ENCODE data around the gene SCT.

SCT gene

GRCh38 chr11:611001-611996 lies 15.7 kb downstream of the SCT start:
- in situ Hi-C loops (cut with MboI; ENCODE audit: low sequenced_read_pairs) = no loop called here

DNA sequence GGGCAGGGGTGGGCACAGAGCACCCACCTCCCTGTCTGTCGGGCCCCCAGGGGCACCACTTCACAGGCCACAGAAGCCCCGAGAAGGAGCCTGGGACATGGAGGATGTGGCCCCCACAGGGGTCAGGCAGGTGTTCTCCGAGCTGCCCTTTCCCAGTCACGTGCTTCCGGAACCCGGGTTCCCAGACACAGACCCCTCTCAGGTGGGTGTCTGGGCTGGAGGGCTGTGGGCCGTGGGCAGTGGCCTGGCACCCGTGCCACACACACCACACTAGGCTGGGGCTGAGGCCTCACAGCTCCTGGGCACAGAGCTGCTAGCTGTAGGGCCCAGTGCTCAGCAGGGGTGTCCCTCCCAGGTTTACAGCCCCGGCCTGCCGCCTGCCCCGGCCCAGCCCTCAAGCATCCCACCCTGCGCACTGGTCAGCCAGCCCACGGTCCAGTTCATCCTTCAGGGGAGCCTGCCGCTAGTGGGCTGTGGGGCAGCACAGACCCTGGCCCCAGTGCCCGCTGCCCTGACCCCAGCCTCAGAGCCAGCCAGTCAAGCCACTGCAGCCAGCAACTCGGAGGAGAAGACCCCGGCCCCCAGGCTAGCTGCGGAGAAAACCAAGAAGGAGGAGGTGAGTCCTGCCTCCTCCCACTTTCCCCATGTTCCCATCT lies 16.7 kb downstream of the SCT start:
- in situ Hi-C loops (cut with MboI; ENCODE audit: low sequenced_read_pairs) = no loop called here

DNA sequence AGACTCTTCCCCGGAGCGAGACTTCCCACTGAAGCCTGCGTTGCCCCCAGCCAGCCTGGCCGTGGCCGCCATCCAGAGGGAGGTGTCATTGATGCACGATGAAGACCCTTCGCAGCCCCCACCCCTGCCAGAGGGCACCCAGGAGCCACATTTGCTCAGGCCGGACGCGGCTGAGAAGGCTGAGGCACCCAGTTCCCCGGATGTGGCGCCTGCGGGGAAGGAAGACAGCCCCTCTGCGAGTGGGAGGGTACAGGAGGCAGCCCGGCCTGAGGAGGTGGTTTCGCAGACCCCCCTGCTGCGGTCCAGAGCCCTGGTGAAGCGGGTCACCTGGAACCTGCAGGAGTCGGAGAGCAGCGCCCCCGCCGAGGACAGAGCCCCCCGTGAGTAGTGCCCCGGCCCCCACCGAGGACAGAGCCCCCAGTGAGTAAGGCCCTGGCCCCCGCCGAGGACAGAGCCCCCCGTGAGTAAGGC lies 17.6 kb downstream of the SCT start:
- in situ Hi-C loops (cut with MboI; ENCODE audit: low sequenced_read_pairs) = no loop called here

DNA sequence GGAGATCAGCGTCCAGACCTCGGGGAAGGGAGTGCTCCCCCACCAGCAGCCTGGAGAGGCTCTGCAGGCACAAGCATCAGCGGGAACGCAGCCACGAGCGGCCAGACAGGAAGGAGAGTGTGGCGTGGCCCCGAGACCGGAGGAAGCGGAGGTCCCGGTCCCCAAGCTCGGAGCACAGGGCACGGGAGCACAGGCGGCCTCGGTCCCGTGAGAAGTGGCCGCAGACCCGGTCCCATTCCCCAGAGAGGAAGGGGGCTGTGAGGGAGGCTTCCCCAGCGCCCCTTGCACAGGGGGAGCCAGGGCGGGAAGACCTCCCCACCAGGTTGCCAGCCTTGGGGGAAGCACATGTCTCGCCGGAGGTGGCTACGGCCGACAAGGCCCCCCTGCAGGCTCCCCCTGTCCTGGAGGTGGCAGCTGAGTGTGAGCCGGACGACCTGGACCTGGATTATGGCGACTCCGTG lies 18.2 kb downstream of the SCT start:
- in situ Hi-C loops (cut with MboI; ENCODE audit: low sequenced_read_pairs) = no loop called here

- in situ Hi-C loops (cut with MboI; ENCODE audit: low sequenced_read_pairs) = no loop called here
Measured at GRCh38 chr11:607971-608659, 18.9 kb downstream of the SCT start.

- in situ Hi-C loops (cut with MboI; ENCODE audit: low sequenced_read_pairs) = no loop called here
Measured at GRCh38 chr11:607020-607780, 19.8 kb downstream of the SCT start.

DNA sequence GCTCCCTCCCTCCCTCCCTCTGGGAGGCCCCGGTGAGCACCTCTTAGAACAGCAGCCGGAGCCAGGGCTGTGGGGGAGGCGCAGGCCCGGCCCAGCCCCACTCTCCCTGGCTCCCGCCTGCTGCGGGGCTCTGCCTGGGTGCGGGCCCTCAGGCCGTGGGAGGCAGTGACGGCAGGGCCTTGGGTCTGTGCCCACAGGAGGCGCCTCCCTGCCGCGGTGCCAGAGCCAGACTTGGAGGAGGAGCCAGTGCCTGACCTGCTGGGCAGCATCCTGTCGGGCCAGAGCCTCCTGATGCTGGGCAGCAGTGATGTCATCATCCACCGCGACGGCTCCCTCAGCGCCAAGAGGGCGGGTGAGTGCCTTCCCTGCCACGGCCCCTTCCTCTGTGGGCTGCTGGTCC lies 20.7 kb downstream of the SCT start:
- in situ Hi-C loops (cut with MboI; ENCODE audit: low sequenced_read_pairs) = no loop called here

DNA sequence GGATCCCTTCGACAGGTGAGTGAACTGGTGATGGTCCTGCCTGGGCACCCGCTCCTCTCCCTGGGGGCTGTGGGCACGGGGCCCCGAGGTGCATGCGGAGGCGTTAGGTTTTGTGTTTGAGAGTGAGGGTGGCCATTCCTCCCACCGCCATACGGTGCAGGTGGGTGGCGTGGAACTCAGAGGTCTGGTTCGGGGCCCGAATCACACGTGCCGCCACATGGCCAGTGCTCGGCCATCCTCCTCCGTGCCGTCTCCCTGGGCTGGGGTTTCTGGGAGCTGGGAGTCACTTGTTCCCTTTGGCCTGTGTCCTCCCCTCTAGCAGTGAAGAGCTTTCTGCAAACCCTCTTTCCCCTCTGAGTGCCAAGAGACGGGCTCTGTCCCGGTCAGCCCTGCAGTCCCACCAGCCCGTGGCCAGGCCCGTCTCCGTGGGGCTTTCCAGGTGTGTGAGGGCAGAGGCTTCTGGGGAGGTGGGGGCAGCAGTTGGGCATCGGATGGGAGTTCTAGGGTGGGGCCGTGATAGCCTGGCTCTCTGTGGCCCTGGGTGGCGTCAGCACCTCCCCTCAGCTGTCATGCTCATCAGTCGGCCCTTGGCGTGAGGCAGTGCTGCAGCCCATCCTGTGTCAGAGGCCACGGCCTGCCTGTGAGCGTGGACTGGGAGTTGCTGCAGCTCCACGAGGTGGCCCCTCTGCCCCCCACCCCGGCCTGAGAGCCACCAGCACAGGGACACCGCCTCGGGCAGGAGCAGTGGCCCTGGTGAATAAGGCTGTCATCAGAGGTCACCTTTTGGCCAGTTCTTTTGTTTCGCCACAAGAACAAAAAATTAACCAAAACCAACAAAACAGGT lies 21.5 kb downstream of the SCT start:
- in situ Hi-C loops (cut with MboI; ENCODE audit: low sequenced_read_pairs) = no loop called here

- in situ Hi-C loops (cut with MboI; ENCODE audit: low sequenced_read_pairs) = no loop called here
Measured at GRCh38 chr11:603154-603553, 23.8 kb downstream of the SCT start.

DNA sequence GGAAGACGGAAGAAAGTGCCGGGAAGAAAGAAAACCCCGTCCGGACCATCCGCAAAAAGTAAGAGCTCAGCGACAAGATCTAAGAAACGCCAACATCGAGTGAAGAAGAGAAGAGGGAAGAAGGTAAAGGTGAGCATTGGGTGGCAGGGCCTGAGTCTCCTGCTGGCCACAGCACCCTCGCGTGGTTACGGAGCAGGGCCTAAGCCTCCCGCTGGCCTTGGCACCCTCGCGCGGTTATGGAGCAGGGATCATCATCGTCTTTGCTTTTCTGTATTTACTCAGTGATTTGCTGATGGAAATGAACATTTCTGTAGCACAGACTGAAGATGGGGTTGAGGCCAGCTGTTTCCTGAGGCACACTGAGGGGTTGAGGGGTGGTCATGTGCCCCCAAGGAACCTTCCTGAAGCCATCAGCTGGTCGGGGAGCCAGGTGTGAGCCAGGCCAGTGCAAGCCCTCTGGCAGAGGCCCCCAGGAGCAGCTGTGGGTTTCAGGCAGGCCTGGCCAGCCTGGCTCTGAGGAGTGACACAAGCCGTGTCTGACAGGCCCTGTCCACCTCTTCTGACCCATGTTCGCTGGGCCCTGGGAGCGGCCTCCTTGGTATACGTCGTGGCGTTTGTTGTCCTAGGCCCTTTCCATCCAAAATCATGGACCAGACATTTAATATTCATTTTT lies 25.3 kb downstream of the SCT start:
- in situ Hi-C loops (cut with MboI; ENCODE audit: low sequenced_read_pairs) = no loop called here

- in situ Hi-C loops (cut with MboI; ENCODE audit: low sequenced_read_pairs) = no loop called here
Measured at GRCh38 chr11:598005-598680, 28.8 kb downstream of the SCT start.

GRCh38 chr11:597166-597725 lies 29.7 kb downstream of the SCT start:
- in situ Hi-C loops (cut with MboI; ENCODE audit: low sequenced_read_pairs) = no loop called here

DNA sequence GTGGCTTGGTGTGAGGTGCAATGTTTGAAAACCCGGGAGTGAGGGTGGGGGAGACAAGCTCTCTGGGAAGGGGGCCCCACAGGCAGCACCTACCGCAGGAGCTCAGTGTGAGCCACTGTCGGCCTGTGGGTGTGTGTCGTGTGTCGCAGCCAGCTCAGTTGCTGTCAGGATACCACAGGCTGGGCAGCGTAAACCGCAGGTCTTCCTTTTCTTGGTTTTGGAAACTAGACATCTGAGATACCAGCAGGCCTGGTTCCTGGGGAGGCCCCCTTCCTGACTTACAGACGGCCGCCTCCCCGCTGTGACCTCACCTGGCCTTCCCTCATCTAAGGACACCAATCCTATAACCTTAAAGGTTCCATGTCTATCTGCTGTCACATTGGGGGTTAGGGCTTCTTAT lies 30.6 kb downstream of the SCT start:
- in situ Hi-C loops (cut with MboI; ENCODE audit: low sequenced_read_pairs) = no loop called here

DNA sequence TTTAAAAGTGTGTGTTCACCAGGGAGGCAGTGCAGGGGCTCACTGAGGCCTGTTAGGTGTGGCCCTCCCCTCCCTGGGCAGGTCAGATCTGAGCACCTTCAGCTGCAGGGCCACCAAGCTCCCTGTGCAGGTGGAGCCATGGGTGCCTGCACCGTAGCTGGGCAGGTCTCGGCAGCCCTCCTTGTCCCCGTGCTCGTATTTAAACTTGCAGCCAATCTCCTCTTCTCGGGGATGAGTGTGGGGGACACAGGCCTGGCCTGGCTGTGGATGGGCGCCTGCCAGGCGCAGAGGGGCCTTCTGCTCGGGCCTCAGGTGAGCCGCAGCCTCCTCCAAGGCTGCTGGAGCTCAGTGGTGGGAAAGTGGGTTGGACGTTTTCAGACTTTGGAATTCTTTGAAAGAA lies 31.6 kb downstream of the SCT start:
- in situ Hi-C loops (cut with MboI; ENCODE audit: low sequenced_read_pairs) = no loop called here

GRCh38 chr11:593347-593746 lies 33.6 kb downstream of the SCT start:
- in situ Hi-C loops (cut with MboI; ENCODE audit: low sequenced_read_pairs) = no loop called here

- in situ Hi-C loops (cut with MboI; ENCODE audit: low sequenced_read_pairs) = no loop called here
Measured at GRCh38 chr11:592918-593317, 34.1 kb downstream of the SCT start.

DNA sequence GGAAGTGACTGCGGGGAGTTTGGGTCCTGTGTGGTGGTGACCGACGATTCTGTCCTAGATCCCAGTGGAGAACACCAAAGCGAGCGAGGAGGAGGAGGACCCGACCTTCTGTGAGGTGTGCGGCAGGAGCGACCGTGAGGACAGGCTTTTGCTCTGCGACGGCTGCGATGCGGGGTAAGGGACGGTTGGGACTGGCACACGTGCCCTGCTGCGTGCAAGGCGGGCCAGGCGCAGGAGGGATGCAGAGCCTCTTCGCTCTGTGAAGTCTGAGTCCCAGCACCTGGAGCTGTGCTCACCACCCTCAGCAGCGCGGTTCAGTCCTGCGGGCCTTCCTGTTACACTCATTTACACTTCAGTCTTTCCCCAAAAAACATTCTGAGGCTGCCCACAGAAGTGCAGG lies 34.5 kb downstream of the SCT start:
- in situ Hi-C loops (cut with MboI; ENCODE audit: low sequenced_read_pairs) = no loop called here

DNA sequence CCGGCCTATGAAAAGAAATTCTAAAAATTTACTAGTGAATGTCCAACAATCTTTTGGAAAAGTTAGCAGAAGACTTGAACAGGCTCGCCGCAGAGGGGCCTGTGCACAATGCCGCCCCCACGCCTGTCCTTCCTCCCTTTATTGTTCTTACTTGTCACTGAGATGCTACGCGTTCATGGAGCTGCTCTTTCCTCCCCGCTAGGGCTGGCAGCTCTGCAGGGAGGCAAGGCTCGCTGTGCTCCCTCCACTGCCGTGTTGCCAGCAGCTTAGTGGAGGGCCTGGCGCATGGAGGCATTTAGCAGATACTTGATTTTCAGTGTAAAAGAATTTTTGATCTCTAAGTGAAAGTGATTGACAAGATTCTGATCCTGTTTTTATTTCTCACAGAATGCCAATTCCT lies 36.0 kb downstream of the SCT start:
- in situ Hi-C loops (cut with MboI; ENCODE audit: low sequenced_read_pairs) = no loop called here
